ENCODE measurements around the gene PCDHGA9. TPM values are rescaled to one million over a fixed set of nuclear protein-coding genes. Genes with fewer than 3 reads are reported as not detected.

PCDHGA9 gene
- total RNA-seq, 1 experiment from 2014 or later = 0.15 TPM

DNA sequence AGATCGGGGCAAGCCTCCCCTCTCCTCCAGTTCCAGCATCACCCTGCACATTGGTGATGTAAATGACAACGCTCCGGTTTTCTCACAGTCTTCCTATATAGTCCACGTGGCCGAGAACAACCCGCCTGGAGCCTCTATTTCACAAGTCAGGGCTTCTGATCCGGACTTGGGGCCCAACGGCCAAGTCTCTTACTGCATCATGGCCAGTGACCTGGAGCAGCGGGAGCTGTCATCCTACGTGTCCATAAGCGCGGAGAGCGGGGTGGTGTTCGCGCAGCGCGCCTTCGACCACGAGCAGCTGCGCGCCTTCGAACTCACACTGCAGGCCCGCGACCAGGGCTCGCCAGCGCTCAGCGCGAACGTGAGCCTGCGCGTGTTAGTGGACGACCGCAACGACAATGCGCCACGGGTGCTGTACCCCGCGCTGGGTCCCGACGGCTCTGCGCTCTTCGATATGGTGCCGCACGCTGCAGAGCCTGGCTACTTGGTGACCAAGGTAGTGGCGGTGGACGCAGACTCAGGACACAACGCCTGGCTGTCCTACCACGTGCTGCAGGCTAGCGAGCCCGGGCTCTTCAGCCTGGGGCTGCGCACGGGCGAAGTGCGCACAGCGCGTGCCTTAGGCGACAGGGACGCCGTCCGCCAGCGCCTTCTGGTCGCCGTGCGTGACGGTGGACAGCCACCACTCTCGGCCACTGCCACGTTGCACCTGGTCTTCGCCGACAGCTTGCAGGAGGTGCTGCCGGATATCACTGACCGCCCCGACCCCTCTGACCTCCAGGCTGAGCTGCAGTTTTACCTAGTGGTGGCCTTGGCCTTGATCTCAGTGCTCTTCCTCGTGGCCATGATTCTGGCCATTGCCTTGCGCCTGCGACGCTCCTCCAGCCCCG, 13.2 kb upstream of the PCDHGA9 start:
- TF ChIP-seq, protein P1, sequence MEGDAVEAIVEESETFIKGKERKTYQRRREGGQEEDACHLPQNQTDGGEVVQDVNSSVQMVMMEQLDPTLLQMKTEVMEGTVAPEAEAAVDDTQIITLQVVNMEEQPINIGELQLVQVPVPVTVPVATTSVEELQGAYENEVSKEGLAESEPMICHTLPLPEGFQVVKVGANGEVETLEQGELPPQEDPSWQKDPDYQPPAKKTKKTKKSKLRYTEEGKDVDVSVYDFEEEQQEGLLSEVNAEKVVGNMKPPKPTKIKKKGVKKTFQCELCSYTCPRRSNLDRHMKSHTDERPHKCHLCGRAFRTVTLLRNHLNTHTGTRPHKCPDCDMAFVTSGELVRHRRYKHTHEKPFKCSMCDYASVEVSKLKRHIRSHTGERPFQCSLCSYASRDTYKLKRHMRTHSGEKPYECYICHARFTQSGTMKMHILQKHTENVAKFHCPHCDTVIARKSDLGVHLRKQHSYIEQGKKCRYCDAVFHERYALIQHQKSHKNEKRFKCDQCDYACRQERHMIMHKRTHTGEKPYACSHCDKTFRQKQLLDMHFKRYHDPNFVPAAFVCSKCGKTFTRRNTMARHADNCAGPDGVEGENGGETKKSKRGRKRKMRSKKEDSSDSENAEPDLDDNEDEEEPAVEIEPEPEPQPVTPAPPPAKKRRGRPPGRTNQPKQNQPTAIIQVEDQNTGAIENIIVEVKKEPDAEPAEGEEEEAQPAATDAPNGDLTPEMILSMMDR (IDR thresholded peaks at IDR 0.05) = no peak
- TF ChIP-seq SIN3A (IDR thresholded peaks at IDR 0.05; ENCODE audit: borderline replicate concordance, insufficient read depth, low read depth, low read length) (no peak), TCF7L2 (IDR thresholded peaks at IDR 0.05; ENCODE audit: low read depth, low read length) (no peak), REST (IDR thresholded peaks at IDR 0.05; ENCODE audit: insufficient read depth in 1 of 2, low read depth in 2 of 2, low read length in 1 of 2) (no peak), POLR2AphosphoS5 (IDR thresholded peaks at IDR 0.05; ENCODE audit: low read depth, low read length) (no peak)
- no peaks in the 10 kb centered on the region; the same call in 1 of the 2 replicates for H3K9me3 ChIP-seq (ENCODE audit: control insufficient read depth, insufficient read depth, low read depth, low read length)
- H3K27me3 ChIP-seq (ENCODE audit: control insufficient read depth, insufficient read depth, low read length) = no peaks in the 10 kb centered on the region
- no peaks in the 10 kb centered on the region for H3K4me1 ChIP-seq (ENCODE audit: control insufficient read depth, insufficient read depth, low read length)
- H3K4me3 ChIP-seq (ENCODE audit: low read depth in 2 of 2, low read length in 2 of 2) = no peak overlapping the region
- in situ Hi-C loops (cut with HindIII; ENCODE audit: low pct_unique_long_range_greater_than_20kb, low sequenced_read_pairs) (no loop called here), intact Hi-C loops (cut with micrococcal nuclease; ENCODE audit: unreplicated experiment) (no loop called here)
- no peak overlapping the region for H3K27ac ChIP-seq (ENCODE audit: low read length)
- no peaks in the 10 kb centered on the region for H3K36me3 ChIP-seq (ENCODE audit: control insufficient read depth, insufficient read depth, low read length)
- ChIA-PET CTCF (no interaction called here), POLR2A (no interaction called here)
- DNase-seq (ENCODE audit: low read depth, low spot score) (no peak), ATAC-seq (no peak)
- BruUV-seq (replicated peaks) = no TSS peak

DNA sequence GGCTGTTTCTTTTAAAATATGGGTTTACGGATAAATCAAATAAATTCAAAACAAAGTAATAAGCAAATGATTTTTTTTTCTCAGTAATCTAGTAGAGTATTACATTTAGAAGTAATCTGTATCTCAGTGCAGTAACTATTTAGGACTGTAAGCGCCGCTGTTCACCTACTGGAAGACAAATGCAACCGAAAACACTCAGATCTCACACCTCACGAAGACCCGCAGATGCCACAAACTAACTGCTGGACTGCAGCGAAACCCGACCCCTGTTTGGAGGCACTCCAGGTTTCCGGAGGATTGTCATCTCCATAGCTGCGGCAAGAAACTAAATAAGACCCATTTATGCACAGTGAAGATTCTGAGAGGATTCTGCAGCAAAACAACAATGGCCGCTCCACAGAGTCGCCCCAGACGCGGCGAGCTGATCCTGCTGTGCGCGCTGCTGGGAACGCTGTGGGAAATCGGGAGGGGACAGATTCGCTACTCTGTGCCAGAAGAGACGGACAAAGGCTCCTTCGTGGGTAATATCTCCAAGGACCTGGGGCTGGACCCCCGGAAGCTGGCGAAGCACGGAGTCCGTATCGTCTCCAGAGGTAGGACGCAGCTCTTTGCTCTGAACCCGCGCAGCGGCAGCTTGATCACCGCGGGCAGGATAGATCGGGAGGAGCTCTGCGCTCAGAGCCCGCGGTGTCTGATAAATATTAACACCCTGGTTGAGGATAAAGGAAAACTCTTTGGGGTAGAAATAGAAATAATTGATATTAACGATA, 10.0 kb upstream of the PCDHGA9 start, which contains the start of gene PCDHGA8:
Gene PCDHGA8, plus strand, starts transcription at position 205 of the 770 bp plus-strand sequence. Its CDS starts 181 bp downstream, at position 386.
- Histone ChIP-seq H3K9me3 (ENCODE audit: control insufficient read depth, insufficient read depth, low read depth, low read length) (no peaks in the 10 kb centered on the region; the same call in 1 of the 2 replicates), H3K4me3 (ENCODE audit: low read depth in 2 of 2, low read length in 2 of 2) (no peak within 1 kb of the TSS), H3K27ac (ENCODE audit: low read length) (no peak within 1 kb of the TSS), H3K4me1 (ENCODE audit: control insufficient read depth, insufficient read depth, low read length) (no peaks in the 10 kb centered on the region), H3K27me3 (ENCODE audit: control insufficient read depth, insufficient read depth, low read length) (no peaks in the 10 kb centered on the region; the same call in 1 of the 2 replicates), H3K36me3 (ENCODE audit: control insufficient read depth, insufficient read depth, low read length) (no peaks in the 10 kb centered on the region)
- ATAC-seq (no peak), DNase-seq (ENCODE audit: low read depth, low spot score) (no peak)
- BruUV-seq (replicated peaks) = no TSS peak
- ChIA-PET CTCF (no interaction called here), POLR2A (no interaction called here)
- in situ Hi-C loops (cut with HindIII; ENCODE audit: low pct_unique_long_range_greater_than_20kb, low sequenced_read_pairs) = no loop called here
- intact Hi-C loops (cut with micrococcal nuclease; ENCODE audit: unreplicated experiment) = no loop called here
- no peak for TF ChIP-seq POLR2AphosphoS5 (IDR thresholded peaks at IDR 0.05; ENCODE audit: low read depth, low read length)
- TF ChIP-seq SIN3A (IDR thresholded peaks at IDR 0.05; ENCODE audit: borderline replicate concordance, insufficient read depth, low read depth, low read length) = no peak
- TF ChIP-seq, protein P1 (IDR thresholded peaks at IDR 0.05) = peak; percentile 26; the same call in 1 of the 2 replicates
- TF ChIP-seq TCF7L2 (IDR thresholded peaks at IDR 0.05; ENCODE audit: low read depth, low read length) = no peak
- no peak for TF ChIP-seq REST (IDR thresholded peaks at IDR 0.05; ENCODE audit: insufficient read depth in 1 of 2, low read depth in 2 of 2, low read length in 1 of 2)

All from Panc1 (cell line).